ENCODE results near the gene NFATC3.

Gene NFATC3

GRCh38 chr16:68217506-68217905 is 132.3 kb downstream of the NFATC3 start:
- no peak for DNase-seq (ENCODE audit: insufficient read length, low spot score)
- TF ChIP-seq POLR2A (IDR thresholded peaks at IDR 0.05; ENCODE audit: low read depth, low read length), result no peak
- no peak for FAIRE-seq

- TF ChIP-seq POLR2AphosphoS5 (IDR thresholded peaks at IDR 0.05; ENCODE audit: low read depth, low read length), result no peak
- no peak for TF ChIP-seq SPI1 (IDR thresholded peaks at IDR 0.05; ENCODE audit: low read depth, low read length)
- no peak for TF ChIP-seq PAX5 (IDR thresholded peaks at IDR 0.05; ENCODE audit: insufficient read depth, low read length, severe bottlenecking)
- no peak for TF ChIP-seq POU2F2 (IDR thresholded peaks at IDR 0.05; ENCODE audit: low read depth, low read length)
- TF ChIP-seq POLR2A (IDR thresholded peaks at IDR 0.05; ENCODE audit: low read depth, low read length), result no peak
- no peak for TF ChIP-seq TAF1 (IDR thresholded peaks at IDR 0.05; ENCODE audit: low read depth, low read length)
- FAIRE-seq (no peak), DNase-seq (ENCODE audit: insufficient read length, low spot score) (no peak)
These were observed 134.7 kb downstream of the NFATC3 start for GRCh38 chr16:68219725-68220351.

GRCh38 chr16:68223072-68223471 is 137.9 kb downstream of the NFATC3 start:
- no peak for DNase-seq (ENCODE audit: insufficient read length, low spot score)
- TF ChIP-seq POU2F2 (IDR thresholded peaks at IDR 0.05; ENCODE audit: low read depth, low read length), result no peak
- no peak for TF ChIP-seq SPI1 (IDR thresholded peaks at IDR 0.05; ENCODE audit: low read depth, low read length)
- no peak for TF ChIP-seq POLR2A (IDR thresholded peaks at IDR 0.05; ENCODE audit: low read depth, low read length)
- no peak for TF ChIP-seq PAX5 (IDR thresholded peaks at IDR 0.05; ENCODE audit: insufficient read depth, low read length, severe bottlenecking)
- no peak for TF ChIP-seq TAF1 (IDR thresholded peaks at IDR 0.05; ENCODE audit: low read depth, low read length)
- FAIRE-seq, result no peak

GRCh38 chr16:68226116-68226515 is 140.9 kb downstream of the NFATC3 start:
- DNase-seq (ENCODE audit: insufficient read length, low spot score), result no peak
- no peak for TF ChIP-seq SPI1 (IDR thresholded peaks at IDR 0.05; ENCODE audit: low read depth, low read length)
- TF ChIP-seq POLR2A (IDR thresholded peaks at IDR 0.05; ENCODE audit: low read depth, low read length), result no peak
- no peak for FAIRE-seq

GRCh38 chr16:68227183-68227793 is 142.1 kb downstream of the NFATC3 start:
- DNase-seq (ENCODE audit: insufficient read length, low spot score) (no peak), FAIRE-seq (peak; percentile 86)
- no peak for TF ChIP-seq PAX5 (IDR thresholded peaks at IDR 0.05; ENCODE audit: insufficient read depth, low read length, severe bottlenecking)
- TF ChIP-seq POLR2A (IDR thresholded peaks at IDR 0.05; ENCODE audit: low read depth, low read length), result no peak
- TF ChIP-seq POLR2AphosphoS5 (IDR thresholded peaks at IDR 0.05; ENCODE audit: low read depth, low read length), result no peak
- TF ChIP-seq TAF1 (IDR thresholded peaks at IDR 0.05; ENCODE audit: low read depth, low read length), result no peak
- 0 out of 2 replicates have a peak, but pooled peaks have one; percentile 26 for TF ChIP-seq SPI1 (IDR thresholded peaks at IDR 0.05; ENCODE audit: low read depth, low read length)
- TF ChIP-seq POU2F2 (IDR thresholded peaks at IDR 0.05; ENCODE audit: low read depth, low read length), result no peak

GRCh38 chr16:68227850-68228553 is 142.8 kb downstream of the NFATC3 start:
- TF ChIP-seq POLR2AphosphoS5 (IDR thresholded peaks at IDR 0.05; ENCODE audit: low read depth, low read length), result no peak
- no peak for TF ChIP-seq TAF1 (IDR thresholded peaks at IDR 0.05; ENCODE audit: low read depth, low read length)
- TF ChIP-seq PAX5 (IDR thresholded peaks at IDR 0.05; ENCODE audit: insufficient read depth, low read length, severe bottlenecking), result no peak
- TF ChIP-seq POLR2A (IDR thresholded peaks at IDR 0.05; ENCODE audit: low read depth, low read length), result no peak
- TF ChIP-seq POU2F2 (IDR thresholded peaks at IDR 0.05; ENCODE audit: low read depth, low read length), result no peak
- TF ChIP-seq SPI1 (IDR thresholded peaks at IDR 0.05; ENCODE audit: low read depth, low read length), result no peak
- DNase-seq (ENCODE audit: insufficient read length, low spot score) (no peak), FAIRE-seq (no peak)

GRCh38 chr16:68228652-68229051 is 143.5 kb downstream of the NFATC3 start:
- TF ChIP-seq POLR2A (IDR thresholded peaks at IDR 0.05; ENCODE audit: low read depth, low read length) (no peak), SPI1 (IDR thresholded peaks at IDR 0.05; ENCODE audit: low read depth, low read length) (no peak), PAX5 (IDR thresholded peaks at IDR 0.05; ENCODE audit: insufficient read depth, low read length, severe bottlenecking) (no peak), TAF1 (IDR thresholded peaks at IDR 0.05; ENCODE audit: low read depth, low read length) (no peak), POLR2AphosphoS5 (IDR thresholded peaks at IDR 0.05; ENCODE audit: low read depth, low read length) (no peak), POU2F2 (IDR thresholded peaks at IDR 0.05; ENCODE audit: low read depth, low read length) (no peak)
- FAIRE-seq, result peak; percentile 83
- DNase-seq (ENCODE audit: insufficient read length, low spot score), result no peak

- peak; percentile 35 for DNase-seq (ENCODE audit: insufficient read length, low spot score)
- TF ChIP-seq TAF1 (IDR thresholded peaks at IDR 0.05; ENCODE audit: low read depth, low read length), result no peak
- no peak for TF ChIP-seq PAX5 (IDR thresholded peaks at IDR 0.05; ENCODE audit: insufficient read depth, low read length, severe bottlenecking)
- TF ChIP-seq SPI1 (IDR thresholded peaks at IDR 0.05; ENCODE audit: low read depth, low read length), result no peak
- peak; percentile 81 for FAIRE-seq
These were observed 144.4 kb downstream of the NFATC3 start for GRCh38 chr16:68229431-68230175.

- DNase-seq (ENCODE audit: insufficient read length, low spot score) (no peak), FAIRE-seq (no peak)
- TF ChIP-seq POLR2AphosphoS5 (IDR thresholded peaks at IDR 0.05; ENCODE audit: low read depth, low read length) (no peak), SPI1 (IDR thresholded peaks at IDR 0.05; ENCODE audit: low read depth, low read length) (no peak), POU2F2 (IDR thresholded peaks at IDR 0.05; ENCODE audit: low read depth, low read length) (no peak)
These were observed 145.0 kb downstream of the NFATC3 start for GRCh38 chr16:68230176-68230571.

- no peak for FAIRE-seq
- no peak for DNase-seq (ENCODE audit: insufficient read length, low spot score)
- TF ChIP-seq POLR2AphosphoS5 (IDR thresholded peaks at IDR 0.05; ENCODE audit: low read depth, low read length), result no peak
- TF ChIP-seq POLR2A (IDR thresholded peaks at IDR 0.05; ENCODE audit: low read depth, low read length), result no peak
These were observed 145.8 kb downstream of the NFATC3 start for GRCh38 chr16:68230956-68231355.

All from GM12891 (cell line).